ENCODE data around the gene SP1. TPM values are rescaled to one million over a fixed set of nuclear protein-coding genes. Genes with fewer than 3 reads are reported as not detected.
A peak's percentile ranks its signal among the peaks of the same experiment; 100 is the strongest.
"Not testable (repeated sequence)": the region's sequence is repeated elsewhere in the genome, so short reads cannot be mapped to it uniquely, and the experiment has no call there.

Gene SP1
- total RNA-seq, 1 experiment from 2014 or later, result 72.9 TPM

DNA sequence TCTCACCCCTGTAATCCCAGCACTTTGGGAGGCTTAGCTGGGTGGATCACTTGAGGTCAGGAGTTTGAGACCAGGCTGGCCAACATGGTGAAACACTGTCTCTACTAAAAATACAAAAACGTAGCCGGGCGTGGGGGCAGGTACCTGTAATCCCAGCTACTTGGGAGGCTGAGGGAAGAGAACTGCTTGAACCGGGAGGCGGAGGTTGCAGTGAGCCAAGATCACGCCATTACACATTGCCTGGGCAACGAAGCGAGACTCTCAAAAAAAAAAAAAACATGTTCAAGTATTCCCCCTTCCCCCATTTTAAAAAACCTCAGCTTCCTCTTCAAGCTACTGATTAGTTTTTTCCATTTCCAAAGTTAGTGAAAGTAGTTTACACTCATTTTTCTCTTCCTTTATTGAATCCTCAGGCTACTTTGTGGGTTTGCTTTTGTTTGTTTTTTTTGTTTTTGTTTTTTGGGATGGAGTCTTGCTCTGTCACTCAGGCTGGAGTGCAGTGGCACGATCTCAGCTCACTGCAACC is 37.4 kb downstream of the SP1 start:
- BruUV-seq (replicated peaks); H3K27ac Mint-ChIP-seq (ENCODE audit: low read depth, unreplicated experiment); H3K27me3 Mint-ChIP-seq (ENCODE audit: insufficient read depth, unreplicated experiment); H3K4me3 Mint-ChIP-seq (ENCODE audit: unreplicated experiment); intact Hi-C loops (cut with micrococcal nuclease); H3K9me3 Mint-ChIP-seq (ENCODE audit: unreplicated experiment); DNase-seq (ENCODE audit: unreplicated experiment): not testable (repeated sequence)
- Mint-ChIP-seq H3K36me3 (ENCODE audit: insufficient read depth, unreplicated experiment) (peaks cover 39% of the 10 kb centered on the region), H3K4me1 (ENCODE audit: insufficient read depth, unreplicated experiment) (peaks cover 14% of the 10 kb centered on the region)
- ChIA-PET CTCF (interaction anchor here (0.6 to 2.7 kb wide), 5 partner anchors 26 to 93 kb away, joined by 3 to 34 read pairs (median 3); partner anchors contain the start of gene SP1), POLR2A (interaction anchor here (0.6 to 2.2 kb wide), 11 partner anchors 23 to 122 kb away, joined by 3 to 10 read pairs (median 4); partner anchors contain the start of genes AAAS, PFDN5 and SP1)

DNA sequence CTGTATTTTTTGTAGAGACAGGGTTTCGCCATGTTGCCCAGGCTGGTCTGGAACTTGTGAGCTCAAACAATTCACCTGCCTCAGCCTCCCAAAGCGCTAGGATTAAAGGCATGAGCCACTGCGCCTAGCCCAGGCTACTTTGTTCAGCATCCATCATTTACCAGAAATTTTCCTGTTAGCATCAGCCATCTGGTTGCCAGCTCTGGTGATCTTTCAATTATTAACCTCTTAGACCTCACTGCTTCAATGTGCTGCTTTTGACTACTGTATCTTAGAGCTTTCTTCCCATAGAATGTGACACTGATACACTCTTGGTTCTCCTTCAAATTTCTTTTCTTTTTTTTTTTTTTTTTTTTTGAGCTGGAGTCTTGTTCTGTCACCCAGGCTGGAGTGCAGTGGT is 38.2 kb downstream of the SP1 start:
- Mint-ChIP-seq H3K4me1 (ENCODE audit: insufficient read depth, unreplicated experiment) (peaks cover 14% of the 10 kb centered on the region), H3K27ac (ENCODE audit: low read depth, unreplicated experiment) (no peak overlapping the region), H3K36me3 (ENCODE audit: insufficient read depth, unreplicated experiment) (peaks cover 30% of the 10 kb centered on the region), H3K9me3 (ENCODE audit: unreplicated experiment) (no peaks in the 10 kb centered on the region), H3K27me3 (ENCODE audit: insufficient read depth, unreplicated experiment) (no peaks in the 10 kb centered on the region), H3K4me3 (ENCODE audit: unreplicated experiment) (no peak overlapping the region)
- CTCF ChIA-PET, result interaction anchor here (0.5 to 2.7 kb wide), 4 partner anchors 13 to 94 kb away, joined by 3 to 34 read pairs (median 4); no protein-coding TSS in a partner anchor
- no peak for DNase-seq (ENCODE audit: unreplicated experiment)
- TF ChIP-seq, protein P1, sequence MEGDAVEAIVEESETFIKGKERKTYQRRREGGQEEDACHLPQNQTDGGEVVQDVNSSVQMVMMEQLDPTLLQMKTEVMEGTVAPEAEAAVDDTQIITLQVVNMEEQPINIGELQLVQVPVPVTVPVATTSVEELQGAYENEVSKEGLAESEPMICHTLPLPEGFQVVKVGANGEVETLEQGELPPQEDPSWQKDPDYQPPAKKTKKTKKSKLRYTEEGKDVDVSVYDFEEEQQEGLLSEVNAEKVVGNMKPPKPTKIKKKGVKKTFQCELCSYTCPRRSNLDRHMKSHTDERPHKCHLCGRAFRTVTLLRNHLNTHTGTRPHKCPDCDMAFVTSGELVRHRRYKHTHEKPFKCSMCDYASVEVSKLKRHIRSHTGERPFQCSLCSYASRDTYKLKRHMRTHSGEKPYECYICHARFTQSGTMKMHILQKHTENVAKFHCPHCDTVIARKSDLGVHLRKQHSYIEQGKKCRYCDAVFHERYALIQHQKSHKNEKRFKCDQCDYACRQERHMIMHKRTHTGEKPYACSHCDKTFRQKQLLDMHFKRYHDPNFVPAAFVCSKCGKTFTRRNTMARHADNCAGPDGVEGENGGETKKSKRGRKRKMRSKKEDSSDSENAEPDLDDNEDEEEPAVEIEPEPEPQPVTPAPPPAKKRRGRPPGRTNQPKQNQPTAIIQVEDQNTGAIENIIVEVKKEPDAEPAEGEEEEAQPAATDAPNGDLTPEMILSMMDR (IDR thresholded peaks at IDR 0.05; ENCODE audit: unreplicated experiment), result no peak
- POLR2A ChIA-PET, result interaction anchor here (0.7 to 2.2 kb wide), 5 partner anchors 10 to 66 kb away, joined by 3 to 10 read pairs (median 5); partner anchors contain the start of gene SP1
- intact Hi-C loops (cut with micrococcal nuclease), result no loop called here
- BruUV-seq (replicated peaks), result no TSS peak

DNA sequence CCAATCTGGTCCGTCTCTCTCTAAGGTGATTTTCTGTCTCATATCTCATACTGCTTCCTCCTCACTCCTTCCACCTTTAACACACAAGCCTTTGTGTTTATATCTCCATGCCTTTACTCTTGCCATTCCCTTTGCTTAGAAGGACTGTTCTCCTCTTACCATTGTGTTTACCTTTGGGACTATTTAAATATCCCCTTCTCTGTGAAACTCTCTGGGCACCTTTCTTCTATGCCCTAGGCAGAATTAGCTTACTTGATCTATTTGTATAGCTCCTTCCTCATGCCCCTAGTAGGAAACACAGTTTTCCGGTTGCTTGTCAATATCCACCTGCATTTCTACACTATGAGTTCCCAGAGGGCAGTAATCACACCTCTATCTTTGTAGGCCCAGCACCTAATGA is 39.8 kb downstream of the SP1 start:
- H3K4me3 Mint-ChIP-seq (ENCODE audit: unreplicated experiment), result no peak overlapping the region
- intact Hi-C loops (cut with micrococcal nuclease), result loop anchor here (2.0 kb wide), 1 partner anchor 81 kb away; the partner anchor contains the start of gene TARBP2
- no peaks in the 10 kb centered on the region for H3K9me3 Mint-ChIP-seq (ENCODE audit: unreplicated experiment)
- TF ChIP-seq, protein P1 (IDR thresholded peaks at IDR 0.05; ENCODE audit: unreplicated experiment), result no peak
- peak overlapping the region; percentile 36 for H3K27ac Mint-ChIP-seq (ENCODE audit: low read depth, unreplicated experiment)
- POLR2A ChIA-PET, result interaction anchor here (0.6 to 2.7 kb wide), 4 partner anchors 8 to 38 kb away, joined by 3 to 24 read pairs (median 3); no protein-coding TSS in a partner anchor
- BruUV-seq (replicated peaks), result TSS peak; percentile 16
- H3K36me3 Mint-ChIP-seq (ENCODE audit: insufficient read depth, unreplicated experiment), result peaks cover 19% of the 10 kb centered on the region
- DNase-seq (ENCODE audit: unreplicated experiment), result no peak
- H3K4me1 Mint-ChIP-seq (ENCODE audit: insufficient read depth, unreplicated experiment), result peaks cover 14% of the 10 kb centered on the region
- no peaks in the 10 kb centered on the region for H3K27me3 Mint-ChIP-seq (ENCODE audit: insufficient read depth, unreplicated experiment)
- CTCF ChIA-PET, result interaction anchor here (1.0 to 7.8 kb wide), 5 partner anchors 9 to 97 kb away, joined by 3 to 160 read pairs (median 4); partner anchors contain the start of gene AAAS

DNA sequence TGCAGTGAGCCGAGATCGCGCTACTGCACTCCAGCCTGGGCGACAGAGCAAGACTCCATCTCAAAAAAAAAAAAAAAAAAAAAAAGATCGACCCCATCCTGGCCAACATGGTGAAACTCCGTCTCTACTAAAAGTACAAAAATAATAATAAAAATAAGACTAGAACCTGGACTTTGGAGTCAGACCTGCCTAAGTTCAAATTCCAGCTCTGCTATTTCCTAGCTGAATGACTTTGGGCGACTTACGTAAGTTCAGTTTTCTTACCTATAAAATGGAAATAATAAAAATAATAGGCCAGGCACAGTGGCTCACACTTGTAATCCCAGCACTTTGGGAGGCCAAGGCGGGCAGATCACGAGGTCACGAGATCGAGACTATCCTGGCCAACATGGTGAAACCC is 42.3 kb downstream of the SP1 start:
- H3K9me3 Mint-ChIP-seq (ENCODE audit: unreplicated experiment); BruUV-seq (replicated peaks); H3K27ac Mint-ChIP-seq (ENCODE audit: low read depth, unreplicated experiment); DNase-seq (ENCODE audit: unreplicated experiment); H3K27me3 Mint-ChIP-seq (ENCODE audit: insufficient read depth, unreplicated experiment); intact Hi-C loops (cut with micrococcal nuclease); H3K4me3 Mint-ChIP-seq (ENCODE audit: unreplicated experiment): not testable (repeated sequence)
- CTCF ChIA-PET, result interaction anchor here (0.7 to 7.8 kb wide), 16 partner anchors 10 to 1722 kb away, joined by 3 to 160 read pairs (median 6); partner anchors contain the start of genes AAAS and SP1
- Mint-ChIP-seq H3K36me3 (ENCODE audit: insufficient read depth, unreplicated experiment) (peaks cover 14% of the 10 kb centered on the region), H3K4me1 (ENCODE audit: insufficient read depth, unreplicated experiment) (peaks cover 14% of the 10 kb centered on the region)
- POLR2A ChIA-PET, result interaction anchor here (0.6 to 2.6 kb wide), 8 partner anchors 12 to 368 kb away, joined by 3 to 20 read pairs (median 5); partner anchors contain the start of genes AAAS and TARBP2

DNA sequence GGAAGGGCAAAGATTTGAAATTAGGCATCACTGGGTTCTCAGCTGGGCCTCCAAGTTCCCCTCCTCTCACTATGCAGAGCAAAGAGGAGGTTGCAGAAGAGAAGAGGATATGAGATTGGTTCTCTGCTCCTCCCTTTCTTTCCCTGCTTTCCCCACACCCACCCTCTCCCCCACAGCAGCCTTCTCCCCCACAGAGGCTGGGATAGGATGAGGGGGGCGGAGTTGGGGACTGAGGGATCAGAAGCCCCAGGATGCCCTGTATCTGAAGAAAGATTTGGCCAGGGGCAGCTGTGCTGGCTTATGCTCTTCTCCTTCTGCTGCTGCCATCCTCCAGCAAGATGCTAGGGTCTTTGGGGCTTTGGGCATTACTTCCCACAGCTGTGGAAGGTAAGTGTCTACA is 43.6 kb downstream of the SP1 start, which contains the start of gene AMHR2:
Gene AMHR2, plus strand, starts transcription at position 259 of the 400 bp plus-strand sequence. Its CDS starts 80 bp downstream, at position 339.
- Mint-ChIP-seq H3K4me1 (ENCODE audit: insufficient read depth, unreplicated experiment) (peaks cover 23% of the 10 kb centered on the region), H3K27me3 (ENCODE audit: insufficient read depth, unreplicated experiment) (no peaks in the 10 kb centered on the region), H3K9me3 (ENCODE audit: unreplicated experiment) (no peaks in the 10 kb centered on the region), H3K4me3 (ENCODE audit: unreplicated experiment) (no peak within 1 kb of the TSS), H3K36me3 (ENCODE audit: insufficient read depth, unreplicated experiment) (peaks cover 7% of the 10 kb centered on the region), H3K27ac (ENCODE audit: low read depth, unreplicated experiment) (no peak within 1 kb of the TSS)
- TF ChIP-seq, protein P1 (IDR thresholded peaks at IDR 0.05; ENCODE audit: unreplicated experiment), result no peak
- BruUV-seq (replicated peaks), result no TSS peak
- intact Hi-C loops (cut with micrococcal nuclease), result no loop called here
- ChIA-PET POLR2A (interaction anchor here (1.3 kb wide), 1 partner anchor 44 kb away, joined by 4 read pairs; the partner anchor contains the start of gene SP1), CTCF (interaction anchor here (0.6 to 7.8 kb wide), 5 partner anchors 23 to 101 kb away, joined by 3 to 160 read pairs (median 4); partner anchors contain the start of gene AAAS)
- no peak for DNase-seq (ENCODE audit: unreplicated experiment)
